ENCODE results near the gene ASTL.
"Not testable (repeated sequence)": the region's sequence is repeated elsewhere in the genome, so short reads cannot be mapped to it uniquely, and the experiment has no call there.

Gene ASTL

DNA sequence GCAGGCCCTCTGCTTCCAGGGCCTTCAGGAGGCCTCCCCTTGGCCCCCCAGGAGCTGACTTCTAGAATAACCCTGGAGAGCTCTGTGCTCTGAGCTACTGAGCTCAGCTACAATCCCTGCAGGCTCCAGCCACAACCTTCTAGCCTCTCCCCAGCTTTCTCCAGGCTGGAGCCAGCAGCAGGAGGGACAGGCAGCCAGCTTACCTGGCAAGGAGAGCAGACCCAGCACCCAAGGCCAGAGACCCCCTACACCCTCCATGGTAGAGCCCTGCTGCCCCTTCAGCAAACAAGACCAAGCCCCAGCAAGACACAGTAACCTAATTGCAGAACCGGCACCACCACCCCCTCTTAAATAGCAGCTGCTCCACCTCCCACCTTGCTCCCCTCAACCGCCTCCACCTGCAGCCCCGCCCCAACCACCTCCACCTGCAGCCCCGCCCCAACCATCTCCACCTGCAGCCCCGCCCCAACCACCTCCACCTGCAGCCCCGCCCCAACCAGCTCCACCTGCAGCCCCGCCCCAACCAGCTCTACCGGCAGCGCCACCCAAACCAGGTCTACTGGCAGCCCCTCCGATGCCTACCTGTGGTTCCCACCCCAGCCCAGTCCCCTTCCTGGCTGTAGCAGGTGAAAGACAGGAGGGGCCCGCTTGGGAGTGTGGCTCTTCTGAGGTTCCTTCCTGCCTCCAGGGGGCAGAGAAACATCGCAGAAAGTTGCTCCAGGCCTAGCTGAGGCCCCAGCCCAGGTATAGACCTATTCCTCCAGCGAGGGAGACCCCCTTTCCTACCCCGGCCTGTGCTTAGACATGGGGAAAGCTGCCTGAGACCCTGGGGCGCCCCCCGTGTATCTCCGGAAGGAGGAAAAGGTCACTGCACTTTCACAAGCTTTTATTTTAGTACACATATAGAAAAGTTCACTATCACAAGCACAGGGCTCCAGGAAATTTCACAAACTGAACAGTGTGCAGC, at the start of gene ASTL:
TSS of gene ASTL (minus strand) at position 324 of the 967 bp plus-strand sequence. CDS start at position 258, 66 bp downstream.
- DNase-seq (ENCODE audit: low spot score) = peak; percentile 47

- DNase-seq (ENCODE audit: low spot score) = no peak
These were observed 48.3 kb upstream of the ASTL start for GRCh38 chr2:96186562-96186961.

- no peak for DNase-seq (ENCODE audit: low spot score)
These were observed 47.2 kb upstream of the ASTL start for GRCh38 chr2:96185516-96185915.

GRCh38 chr2:96184989-96185388, 46.7 kb upstream of the ASTL start:
- DNase-seq (ENCODE audit: low spot score) = no peak

DNA sequence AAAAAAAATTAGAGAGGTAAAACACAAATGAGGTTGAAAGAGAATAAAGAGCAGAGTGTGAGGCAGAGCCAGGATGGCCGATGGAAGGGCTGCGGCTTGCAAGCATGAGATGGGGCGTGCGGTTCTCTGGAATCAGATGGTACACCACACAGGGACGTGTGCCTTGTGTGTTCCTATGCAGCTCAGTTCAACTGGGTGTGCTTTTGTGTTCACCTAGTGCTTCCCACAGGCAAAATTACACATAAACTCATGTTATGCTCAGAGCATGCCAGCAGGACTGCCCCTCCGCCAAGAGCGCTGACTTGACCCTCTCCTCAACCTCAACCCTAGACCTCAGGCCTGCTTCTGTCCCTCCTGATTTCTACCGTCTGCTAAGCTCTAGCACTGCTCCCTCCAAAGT, 45.9 kb upstream of the ASTL start:
- no peak for DNase-seq (ENCODE audit: low spot score)

DNA sequence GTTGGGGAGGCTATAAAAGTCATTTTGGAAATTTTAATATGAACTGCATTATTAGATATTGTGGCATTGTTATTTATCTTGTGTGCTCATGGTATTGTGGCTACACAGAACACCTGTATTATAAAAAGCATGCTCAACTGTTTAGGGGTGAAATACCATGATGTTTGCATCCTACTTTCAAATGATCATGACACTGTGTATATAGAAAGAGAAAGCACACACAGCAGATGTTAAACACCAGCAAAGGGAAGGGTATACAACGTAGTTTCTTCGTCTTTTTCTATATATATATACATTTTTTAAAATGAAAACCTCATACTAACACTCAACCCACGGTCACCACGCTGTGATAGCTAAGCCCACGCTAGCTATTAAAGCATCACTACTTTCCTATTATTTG, 43.2 kb upstream of the ASTL start:
- DNase-seq (ENCODE audit: low spot score) = no peak

DNA sequence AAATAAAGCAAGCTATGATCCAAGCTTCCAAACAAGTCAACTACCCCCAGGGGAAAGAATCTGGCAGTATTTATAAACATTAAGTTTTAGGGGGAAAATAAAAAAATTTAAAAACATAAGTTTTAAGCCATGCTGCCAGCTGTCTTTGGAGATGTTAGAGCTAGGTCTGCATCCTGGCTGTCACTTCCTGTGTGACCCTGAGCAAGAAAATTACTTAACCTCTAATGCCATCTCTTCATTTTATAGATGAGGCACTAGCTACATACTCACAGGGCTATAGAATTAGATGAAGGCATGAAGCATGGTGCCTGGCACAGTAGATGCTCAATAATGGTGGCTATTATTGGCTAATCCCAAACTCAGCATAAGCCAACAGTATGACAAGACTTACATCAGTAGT, 42.2 kb upstream of the ASTL start:
- no peak for DNase-seq (ENCODE audit: low spot score)

GRCh38 chr2:96180002-96180401, 41.7 kb upstream of the ASTL start:
- DNase-seq (ENCODE audit: low spot score) = no peak

DNA sequence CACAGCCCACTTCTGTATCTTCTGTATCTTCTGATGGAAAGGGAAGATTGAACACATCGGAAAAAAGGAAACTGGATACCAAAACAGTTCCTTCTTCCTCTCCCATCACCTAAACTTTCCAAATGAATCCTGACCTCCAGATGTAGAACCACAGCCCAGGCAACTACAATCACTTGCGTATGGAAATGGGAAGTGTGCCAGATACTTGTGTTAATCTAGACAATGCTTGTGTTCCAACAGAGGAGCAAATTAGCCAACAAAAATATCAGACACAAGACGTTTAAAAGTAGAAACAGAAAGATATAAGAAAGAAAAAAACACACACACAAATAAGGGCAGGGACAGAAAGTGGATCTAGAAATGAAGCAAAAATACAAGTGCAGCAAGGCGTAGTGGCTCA, 38.4 kb upstream of the ASTL start:
- no peak for DNase-seq (ENCODE audit: low spot score)

- peak; percentile 8 for DNase-seq (ENCODE audit: low spot score)
These were observed 37.6 kb upstream of the ASTL start for GRCh38 chr2:96175951-96176350.

GRCh38 chr2:96174251-96175144, 36.2 kb upstream of the ASTL start:
- peak; percentile 64 for DNase-seq (ENCODE audit: low spot score)

DNA sequence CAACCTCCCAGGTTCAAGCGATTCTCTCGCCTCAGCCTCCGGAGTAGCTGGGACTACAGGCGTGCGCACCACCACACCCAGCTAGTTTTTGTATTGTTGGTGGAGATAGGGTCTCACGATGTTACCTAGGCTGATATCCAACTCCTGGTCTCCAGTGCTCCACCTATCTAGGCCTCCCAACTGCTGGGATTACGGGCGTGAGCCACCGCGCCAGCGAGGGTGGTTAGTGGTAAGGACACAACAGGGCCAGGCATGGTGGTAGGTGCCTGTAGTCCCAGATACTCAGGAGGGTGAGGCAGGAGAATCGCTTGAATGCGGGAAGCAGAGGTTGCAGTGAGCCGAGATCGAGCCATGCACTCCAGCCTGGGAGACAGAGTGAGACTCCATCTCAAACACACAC, 33.5 kb upstream of the ASTL start:
- DNase-seq (ENCODE audit: low spot score) = no peak

DNA sequence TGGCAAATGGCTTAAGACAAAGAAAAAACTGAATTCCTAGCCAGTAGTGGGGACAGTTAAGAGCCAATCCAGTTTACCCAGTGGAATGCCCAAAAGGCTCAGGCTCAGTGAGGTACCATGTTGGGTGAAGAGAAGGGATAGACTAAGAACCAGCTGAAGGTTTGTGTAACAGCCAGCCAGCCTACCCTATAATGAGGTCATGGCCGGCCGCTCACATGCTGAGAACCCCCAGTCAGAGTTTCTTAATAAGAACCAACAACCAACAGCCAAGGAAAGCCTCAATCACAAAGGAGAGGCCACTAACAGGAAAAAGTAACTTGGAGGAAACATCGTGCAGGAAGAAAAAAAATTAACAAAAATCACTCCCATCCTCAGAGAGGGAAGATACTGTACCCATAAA, 32.3 kb upstream of the ASTL start:
- no peak for DNase-seq (ENCODE audit: low spot score)

- DNase-seq (ENCODE audit: low spot score) = no peak
These were observed 31.7 kb upstream of the ASTL start for GRCh38 chr2:96169868-96170507.

DNA sequence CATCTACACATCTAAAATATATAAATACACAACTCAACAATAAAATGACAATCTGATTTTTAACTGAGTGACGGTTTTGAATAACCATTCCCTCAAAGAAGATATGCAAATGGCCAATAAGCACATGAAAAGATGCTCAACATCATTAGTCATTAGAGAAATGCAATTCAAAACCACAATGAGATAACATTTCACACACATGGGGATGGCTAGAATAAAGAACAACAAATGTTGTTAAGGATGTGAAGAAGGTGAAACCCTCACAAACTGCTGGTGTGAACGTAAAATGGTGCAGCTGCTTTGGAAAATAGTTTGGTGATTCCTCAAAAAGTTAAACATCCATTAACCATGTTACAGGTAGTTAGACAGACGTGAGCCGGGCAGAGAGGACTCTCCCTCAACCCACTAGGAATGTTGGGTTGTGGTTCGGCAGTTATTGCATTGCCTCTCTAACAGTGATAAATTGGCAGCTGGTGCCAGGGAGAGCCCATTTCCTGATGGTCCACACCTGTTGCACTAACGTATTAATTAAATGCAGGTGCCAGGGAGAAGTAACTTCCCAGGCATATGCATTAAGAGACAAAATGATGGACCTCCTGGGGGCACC, 29.2 kb upstream of the ASTL start:
- no peak for DNase-seq (ENCODE audit: low spot score)

DNA sequence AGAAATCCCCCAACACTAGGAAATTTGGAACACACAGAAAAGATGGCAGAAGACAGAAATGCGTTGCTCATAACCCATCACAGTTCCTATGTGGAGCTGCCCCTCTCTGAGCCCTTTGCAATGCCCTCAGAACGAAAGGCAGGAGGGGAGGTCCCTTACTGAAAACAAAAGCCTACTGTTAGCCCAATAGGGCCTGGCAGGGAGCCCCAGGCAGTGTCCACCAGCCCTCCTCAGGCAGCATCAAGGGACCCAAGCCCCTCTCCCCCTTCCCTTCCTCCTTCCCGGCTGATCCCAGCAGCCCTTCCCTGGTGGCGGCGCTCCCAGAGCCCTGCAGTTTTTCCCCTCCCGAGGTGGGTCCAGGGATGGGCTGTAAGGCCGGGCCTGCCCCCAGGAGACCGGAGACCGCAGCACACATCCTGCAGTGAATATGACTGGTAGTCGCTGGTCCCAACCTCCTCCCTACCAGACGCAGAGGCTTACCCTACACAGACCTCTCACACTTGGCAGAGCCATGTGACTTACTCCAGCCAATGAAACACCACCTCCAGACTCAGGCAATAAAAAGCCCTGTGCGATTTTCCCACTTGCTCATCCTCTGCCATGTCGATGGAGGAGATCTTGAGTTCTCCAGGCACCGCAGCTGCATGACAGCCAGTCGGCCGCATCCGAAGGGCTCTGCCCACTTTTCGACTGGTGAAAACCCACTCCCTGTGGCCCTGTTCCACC, 26.3 kb upstream of the ASTL start:
- no peak for DNase-seq (ENCODE audit: low spot score)

- DNase-seq (ENCODE audit: low spot score) = no peak
These were observed 25.6 kb upstream of the ASTL start for GRCh38 chr2:96163768-96164429.

DNA sequence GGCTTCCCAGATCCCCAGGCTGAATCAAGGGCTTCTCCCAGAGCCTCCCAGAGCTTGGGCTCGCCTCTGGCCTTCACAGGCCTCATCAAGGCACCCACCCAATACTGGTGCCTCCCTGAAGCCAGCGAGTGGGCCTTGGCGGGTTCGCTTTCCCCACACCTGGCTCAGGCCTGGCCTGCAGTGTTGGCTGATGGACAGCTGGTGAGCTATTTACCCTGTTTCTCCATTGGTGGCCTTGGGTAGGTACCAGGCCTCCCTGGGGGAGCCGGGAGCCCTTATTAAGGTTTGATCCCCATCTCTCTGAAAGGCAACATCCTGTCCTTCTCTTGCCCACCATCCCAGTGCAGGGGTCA, 25.1 kb upstream of the ASTL start:
- DNase-seq (ENCODE audit: low spot score) = no peak

GRCh38 chr2:96161898-96162297, 23.6 kb upstream of the ASTL start:
- DNase-seq (ENCODE audit: low spot score) = no peak

- not testable (repeated sequence) for DNase-seq (ENCODE audit: low spot score)
These were observed 22.1 kb upstream of the ASTL start for GRCh38 chr2:96160366-96160765.
